Effector CD8-positive, alpha-beta T cell (primary cell): ENCODE results near the gene EPHB1.

Experiments used
- DNase-seq: peaks from one replicate; lab custom pipeline; 2025; lab: John Stamatoyannopoulos, UW

The EPHB1 gene

DNA sequence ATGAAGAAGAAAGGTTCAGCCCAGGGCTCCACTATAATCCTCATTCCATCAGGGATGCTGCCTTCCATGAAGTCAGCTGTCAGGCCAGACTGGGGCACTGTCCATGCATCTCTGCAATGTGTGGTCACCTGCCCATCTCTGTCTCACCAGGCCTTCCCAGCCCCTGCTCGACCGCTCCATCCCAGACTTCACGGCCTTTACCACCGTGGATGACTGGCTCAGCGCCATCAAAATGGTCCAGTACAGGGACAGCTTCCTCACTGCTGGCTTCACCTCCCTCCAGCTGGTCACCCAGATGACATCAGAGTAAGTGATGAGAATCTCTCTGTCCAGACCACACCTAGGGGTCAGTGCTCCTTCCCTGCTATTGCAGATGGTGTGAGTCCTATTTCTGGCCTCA is 454.1 kb downstream of the EPHB1 start:
- DNase-seq = no peak

- DNase-seq = no peak
These were observed 463.9 kb downstream of the EPHB1 start for GRCh38 chr3:135258916-135259315.

GRCh38 chr3:135260025-135260424 is 465.0 kb downstream of the EPHB1 start:
- no peak for DNase-seq

GRCh38 chr3:135261214-135261775 is 466.2 kb downstream of the EPHB1 start:
- no peak for DNase-seq

DNA sequence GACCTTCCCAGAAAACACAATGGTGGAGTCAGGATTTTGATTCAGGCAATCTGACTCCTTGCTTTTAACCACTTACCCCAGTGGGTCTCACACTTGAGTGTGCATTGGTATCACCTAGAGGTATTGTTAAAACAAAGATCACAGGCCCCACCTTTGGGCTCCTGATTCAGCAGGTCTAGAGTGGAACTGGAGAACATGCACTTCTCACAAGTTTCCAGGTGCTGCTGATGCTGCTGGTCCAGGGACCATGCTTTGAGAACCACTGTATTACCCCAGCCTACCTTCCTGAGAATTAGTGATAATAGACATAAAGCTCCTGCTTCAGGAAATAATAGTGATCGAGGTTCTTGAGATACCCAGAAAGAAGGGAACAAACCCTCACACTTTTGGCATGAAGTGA is 466.9 kb downstream of the EPHB1 start:
- no peak for DNase-seq

- no peak for DNase-seq
These were observed 467.4 kb downstream of the EPHB1 start for GRCh38 chr3:135262441-135262840.

DNA sequence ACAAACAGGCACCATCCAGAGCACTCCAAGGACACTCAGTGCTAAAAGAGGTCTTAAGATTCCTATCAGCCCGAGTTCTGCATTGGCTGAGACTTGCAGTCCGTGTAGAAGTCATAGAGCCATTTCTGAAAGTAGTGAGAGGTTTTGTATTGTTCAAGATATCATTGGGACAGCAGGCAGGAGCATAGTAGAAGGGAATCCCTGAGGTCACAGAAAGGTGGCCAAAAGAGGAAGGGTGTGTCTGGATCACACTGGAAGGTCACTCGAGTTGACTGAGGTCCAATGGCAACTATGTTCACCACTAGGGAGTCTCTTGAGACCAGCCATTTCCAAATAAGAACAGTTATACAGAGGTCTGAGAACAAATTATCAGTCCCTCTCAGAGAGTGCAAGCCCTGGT is 468.3 kb downstream of the EPHB1 start:
- no peak for DNase-seq

GRCh38 chr3:135267487-135267886 is 472.4 kb downstream of the EPHB1 start:
- DNase-seq = no peak

DNA sequence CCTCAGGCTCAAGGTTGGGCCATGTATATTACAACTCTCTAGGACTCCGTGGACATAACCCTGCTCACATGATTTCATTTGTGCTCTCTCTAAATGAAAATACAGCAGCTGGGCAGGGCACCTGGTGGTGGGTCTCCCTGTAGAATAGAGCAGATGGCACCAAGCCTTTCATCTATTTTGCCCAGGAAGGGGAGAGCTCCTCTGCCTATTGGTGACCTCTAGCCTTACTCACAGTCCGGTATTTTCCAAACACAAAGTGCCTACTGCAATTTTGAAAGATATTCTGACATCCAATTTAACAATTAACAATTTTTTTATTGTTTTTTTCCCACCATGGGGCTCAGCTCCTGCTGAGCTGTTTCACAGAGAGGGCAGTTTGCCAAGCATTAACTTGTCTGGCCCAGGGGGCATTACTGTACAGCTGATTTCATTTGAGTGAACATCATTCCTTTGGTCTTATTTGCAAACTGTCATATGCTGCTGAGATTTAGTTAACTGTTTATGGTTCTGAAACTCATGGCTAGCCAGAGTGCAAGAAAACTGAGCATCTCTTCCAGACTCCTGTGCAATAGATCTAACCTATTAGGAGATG is 474.0 kb downstream of the EPHB1 start:
- no peak for DNase-seq

GRCh38 chr3:135271177-135272025 is 476.3 kb downstream of the EPHB1 start:
- no peak for DNase-seq

GRCh38 chr3:135272026-135272669 is 477.1 kb downstream of the EPHB1 start:
- DNase-seq = no peak

- no peak for DNase-seq
These were observed 497.1 kb downstream of the EPHB1 start for GRCh38 chr3:135292162-135292561.

- no peak for DNase-seq
These were observed 506.6 kb downstream of the EPHB1 start for GRCh38 chr3:135301670-135302069.

- DNase-seq = no peak
These were observed 509.3 kb downstream of the EPHB1 start for GRCh38 chr3:135304378-135304777.
